A549 (cell line): ENCODE results near the gene EPHB4. TPM values are rescaled to one million over a fixed set of nuclear protein-coding genes. Genes with fewer than 3 reads are reported as not detected.
A peak's percentile ranks its signal among the peaks of the same experiment; 100 is the strongest.

ENCODE experiments used
- BCL3 ChIP-seq: fragments of >200 bp; sonication (Bioruptor Twin); formaldehyde crosslinking; IDR thresholded peaks from 3 replicates; pipeline ENCODE4 v1.6.1; 2016
- BHLHE40 ChIP-seq: IDR thresholded peaks from 2 replicates; pipeline ENCODE4 v1.6.1; 2012; ENCODE audit warnings: low read depth, low read length, inconsistent platforms
- CBX8 ChIP-seq: fragments of 200-600 bp; sonication (generic); IDR thresholded peaks from 2 replicates; pipeline ENCODE4 v1.6.1; 2016
- CEBPB ChIP-seq, 2 experiments: fragments of >200 bp in 1 of 2; sonication (Bioruptor Twin) in 1 of 2; formaldehyde crosslinking in 1 of 2; IDR thresholded peaks; 2 replicates each; pipeline ENCODE4 v1.6.1; 2012 to 2016
- CTCF ChIP-seq: fragments of >200 bp; sonication (Bioruptor Twin); formaldehyde crosslinking; IDR thresholded peaks from 3 replicates; pipeline ENCODE4 v1.5.1; 2016
- E2F6 ChIP-seq: IDR thresholded peaks from 2 replicates; pipeline ENCODE4 v1.6.1; 2012; ENCODE audit warnings: low read depth, borderline replicate concordance
- EHMT2 ChIP-seq: fragments of 200-600 bp; sonication (generic); IDR thresholded peaks from 2 replicates; pipeline ENCODE4 v1.6.1; 2016; ENCODE audit warnings: antibody characterized with exemption, low read depth, mild to moderate bottlenecking, moderate library complexity
- ELK1 ChIP-seq: fragments of 150-350 bp; IDR thresholded peaks from 2 replicates; pipeline ENCODE4 v1.6.1; 2014; ENCODE audit warnings: low read depth, mild to moderate bottlenecking, low read length
- EP300 ChIP-seq, 2 experiments: fragments of >200 bp; sonication (Bioruptor Twin); formaldehyde crosslinking; IDR thresholded peaks; 2 replicates in 1 of 2; 3 replicates in 1 of 2; pipeline ENCODE4 v1.6.1; 2016 to 2017
- FOSB ChIP-seq: fragments of 250-450 bp; sonication (Bioruptor Pico); IDR thresholded peaks from 2 replicates; pipeline ENCODE4 v1.5.0; 2020; ENCODE audit warnings: mild to moderate bottlenecking, moderate library complexity
- FOXS1 ChIP-seq: fragments of 250-450 bp; sonication (Bioruptor Pico); IDR thresholded peaks from 2 replicates; pipeline ENCODE4 v1.5.0; 2020; ENCODE audit warnings: mild to moderate bottlenecking, moderate library complexity
- GATA3 ChIP-seq: IDR thresholded peaks from 2 replicates; pipeline ENCODE4 v1.6.1; 2012; ENCODE audit warnings: borderline replicate concordance
- HDAC2 ChIP-seq: fragments of 200-600 bp; sonication (generic); IDR thresholded peaks from 2 replicates; pipeline ENCODE4 v1.6.1; 2016
- HOXA7 ChIP-seq: fragments of 250-450 bp; sonication (Bioruptor Pico); IDR thresholded peaks from 2 replicates; pipeline ENCODE4 v1.5.0; 2020; ENCODE audit warnings: mild to moderate bottlenecking, moderate library complexity
- HOXB13 ChIP-seq: fragments of 250-450 bp; sonication (Bioruptor Pico); IDR thresholded peaks from 2 replicates; pipeline ENCODE4 v1.5.0; 2020; ENCODE audit warnings: low read depth, mild to moderate bottlenecking, moderate library complexity
- JUNB ChIP-seq: fragments of >200 bp; sonication (Bioruptor Twin); formaldehyde crosslinking; IDR thresholded peaks from 2 replicates; pipeline ENCODE4 v1.6.1; 2016
- KDM5A ChIP-seq: fragments of 200-600 bp; sonication (generic); IDR thresholded peaks from 2 replicates; pipeline ENCODE4 v1.6.1; 2016; ENCODE audit warnings: antibody characterized with exemption, mild to moderate bottlenecking
- MAFK ChIP-seq: fragments of 450-650 bp; IDR thresholded peaks from 2 replicates; pipeline ENCODE4 v1.6.1; 2014; ENCODE audit not compliant: partially characterized antibody
- MAZ ChIP-seq: fragments of 150-350 bp; IDR thresholded peaks from 2 replicates; pipeline ENCODE4 v1.6.1; 2014; ENCODE audit warnings: antibody characterized with exemption, low read depth, low read length, borderline replicate concordance
- MYC ChIP-seq: IDR thresholded peaks from 2 replicates; pipeline ENCODE4 v1.6.1; 2012; ENCODE audit warnings: mild to moderate bottlenecking, inconsistent platforms, low read length, improper control_type of control experiment, borderline replicate concordance
- NFE2L2 ChIP-seq: fragments of 150-350 bp; conservative IDR thresholded peaks from 2 replicates; pipeline ENCODE4 v1.6.1; 2014; ENCODE audit warnings: low read length
- POLR2AphosphoS2 ChIP-seq: conservative IDR thresholded peaks from 2 replicates; pipeline ENCODE4 v1.6.1; 2012; ENCODE audit warnings: low read length, improper control_type of control experiment, inconsistent platforms
- RARB ChIP-seq: fragments of 250-450 bp; sonication (Bioruptor Pico); IDR thresholded peaks from 2 replicates; pipeline ENCODE4 v1.8.0; 2021; ENCODE audit warnings: mild to moderate bottlenecking, moderate library complexity
- RFX5 ChIP-seq: fragments of 450-650 bp; IDR thresholded peaks from 2 replicates; pipeline ENCODE4 v1.7.1; 2014; ENCODE audit warnings: antibody characterized with exemption, mild to moderate bottlenecking, moderate library complexity
- SREBF2 ChIP-seq: fragments of 450-650 bp; IDR thresholded peaks from 2 replicates; pipeline ENCODE4 v1.6.1; 2014; ENCODE audit warnings: mild to moderate bottlenecking, moderate library complexity
- TFCP2L1 ChIP-seq: fragments of 250-450 bp; sonication (Bioruptor Pico); IDR thresholded peaks from 2 replicates; pipeline ENCODE4 v1.5.0; 2021; ENCODE audit warnings: mild to moderate bottlenecking
- TP53 ChIP-seq: fragments of 250-450 bp; sonication (Bioruptor Pico); IDR thresholded peaks from 2 replicates; pipeline ENCODE4 v1.5.0; 2021; ENCODE audit warnings: mild to moderate bottlenecking, moderate library complexity
- ZFP36 ChIP-seq: fragments of 450-650 bp; IDR thresholded peaks from 2 replicates; pipeline ENCODE4 v1.6.1; 2014; ENCODE audit warnings: borderline replicate concordance; ENCODE audit not compliant: partially characterized antibody
- polyA plus RNA-seq, 4 experiments: library from polyadenylated mRNA; depleted of rRNA in 3 of 4; stranded (reverse); fragments of >200 nt; fragmentation: RNase III in 1 of 4; extraction: RNeasy Plus Mini Kit Qiagen cat#74134 plus additional on column Dnase treatment in 1 of 4; gene quantifications; 2 replicates in 3 of 4; 3 replicates in 1 of 4; pipeline ENCODE4 v1.2.3, GENCODE V29; 2011 to 2017

The EPHB4 gene
- polyA plus RNA-seq, 2 of the 4 experiments (the other 2 are of a cell fraction): 30.4 to 40.5 TPM

GRCh38 chr7:100827330-100828226 lies at the start of gene EPHB4 (continued):
- TF ChIP-seq CTCF: peak; percentile 64
- TF ChIP-seq BCL3: peak; percentile 54; the same call in 2 of the 3 replicates
- TF ChIP-seq MAFK: no peak
- TF ChIP-seq CEBPB (IDR thresholded peaks at IDR 0.05): no peak
- TF ChIP-seq POLR2AphosphoS2: no peak
- no peak for TF ChIP-seq HOXA7 (CRISPR knock-in tag)
- 0 out of 2 replicates have a peak, but pooled peaks have one; percentile 26 for TF ChIP-seq FOSB (CRISPR knock-in tag)
- TF ChIP-seq ELK1: no peak
- no peak for TF ChIP-seq MYC
- no peak for TF ChIP-seq EHMT2
- TF ChIP-seq TFCP2L1 (CRISPR knock-in tag): no peak
- no peak for TF ChIP-seq GATA3
- TF ChIP-seq RARB: no peak
- no peak for TF ChIP-seq NFE2L2
- TF ChIP-seq KDM5A: no peak
- TF ChIP-seq EP300 (IDR thresholded peaks at IDR 0.05): no peak
- TF ChIP-seq BHLHE40: no peak
- TF ChIP-seq SREBF2: no peak
- peak; percentile 57; the same call in 1 of the 2 replicates for TF ChIP-seq E2F6
- no peak for TF ChIP-seq MAZ
- TF ChIP-seq ZFP36: no peak
- TF ChIP-seq FOXS1 (CRISPR knock-in tag): no peak
- TF ChIP-seq HDAC2: no peak
- TF ChIP-seq JUNB: no peak
- no peak for TF ChIP-seq TP53 (CRISPR knock-in tag)
- no peak for TF ChIP-seq HOXB13 (CRISPR knock-in tag)
- TF ChIP-seq CBX8: no peak
- no peak for TF ChIP-seq RFX5
